Measurements from ENCODE around the gene TCERG1.

The TCERG1 gene

DNA sequence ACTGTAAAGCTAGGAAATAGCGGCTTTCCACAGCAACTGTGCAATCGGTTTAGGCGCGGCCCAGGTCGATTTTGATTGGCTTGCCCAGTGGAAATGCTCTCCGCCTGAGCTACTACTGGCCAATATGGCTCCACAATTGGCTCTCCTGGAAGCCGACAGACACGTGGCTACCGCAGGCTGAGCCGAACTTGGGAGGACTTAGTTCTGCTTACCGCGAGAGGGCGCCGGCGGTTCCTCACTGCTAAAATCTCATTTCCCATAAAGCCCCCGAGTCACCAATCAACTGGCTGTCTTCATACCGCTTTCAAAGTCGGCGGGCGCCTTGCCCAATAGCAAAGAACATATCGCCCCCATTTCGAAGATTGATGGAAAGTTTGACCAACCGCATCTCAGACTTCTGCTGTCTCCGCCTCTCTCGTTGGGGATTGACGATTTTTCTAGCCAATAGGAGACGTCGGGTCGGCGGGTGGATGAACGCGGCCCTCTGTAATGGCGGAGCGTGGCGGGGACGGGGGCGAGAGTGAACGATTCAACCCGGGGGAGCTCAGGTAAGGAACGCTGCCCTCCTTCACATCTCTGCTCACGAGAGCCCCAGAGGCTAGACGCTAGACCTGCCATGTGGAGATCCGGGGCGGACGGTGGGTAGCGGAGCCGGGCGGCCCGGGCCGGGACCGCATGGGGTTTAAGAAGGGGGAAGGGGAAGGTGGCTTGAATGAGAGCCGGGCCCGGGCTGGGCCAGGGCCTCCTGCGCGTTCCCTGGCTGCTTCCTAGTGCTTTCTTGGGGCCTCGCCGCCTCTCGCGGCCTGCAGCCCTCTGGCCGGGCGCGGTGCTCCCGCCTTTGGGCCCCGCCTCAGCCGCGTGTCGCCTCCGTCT, at the start of gene TCERG1:
Gene TCERG1, plus strand, starts transcription at position 473 of the 873 bp plus-strand sequence. Its CDS starts 17 bp downstream, at position 490.
- peak; percentile 97 for DNase-seq

DNA sequence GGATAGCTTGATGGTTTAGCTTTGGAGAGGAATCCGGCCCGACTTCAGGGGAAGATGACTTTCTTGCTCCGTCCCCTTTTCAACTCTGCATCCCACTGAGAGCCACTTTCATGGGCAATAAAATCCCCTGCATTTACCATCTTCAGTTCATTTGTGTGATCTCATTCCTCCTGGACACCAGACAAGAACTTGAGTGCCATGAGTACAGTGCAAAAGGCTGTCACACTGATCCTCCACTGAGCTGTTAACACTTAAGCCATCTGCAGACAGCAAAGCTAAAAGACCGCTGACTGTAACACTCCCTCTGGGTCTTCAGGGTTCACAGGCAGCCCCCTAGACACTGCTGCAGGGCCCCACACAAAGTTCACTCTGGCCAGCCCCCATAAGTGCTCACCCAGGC, 48.3 kb upstream of the TCERG1 start:
- no peak for DNase-seq

DNA sequence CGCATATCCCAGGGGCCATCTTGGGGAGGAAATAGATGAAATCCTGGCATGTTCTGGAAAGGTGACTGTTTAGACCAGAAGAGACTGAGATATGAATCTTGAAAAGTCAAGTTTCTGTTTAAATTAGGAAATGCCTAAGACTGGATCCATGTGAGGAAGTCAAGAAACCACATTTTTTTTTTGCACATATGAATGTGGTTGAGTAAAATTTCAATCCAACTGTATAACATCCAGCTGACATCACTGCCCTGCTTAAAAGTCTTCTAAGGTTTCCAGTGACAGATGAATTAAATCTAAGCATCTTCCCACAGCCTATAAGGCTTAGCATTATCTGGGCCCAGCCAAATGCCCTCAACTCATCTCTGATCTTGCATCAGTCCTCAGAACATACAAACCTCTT, 47.7 kb upstream of the TCERG1 start:
- DNase-seq = no peak

DNA sequence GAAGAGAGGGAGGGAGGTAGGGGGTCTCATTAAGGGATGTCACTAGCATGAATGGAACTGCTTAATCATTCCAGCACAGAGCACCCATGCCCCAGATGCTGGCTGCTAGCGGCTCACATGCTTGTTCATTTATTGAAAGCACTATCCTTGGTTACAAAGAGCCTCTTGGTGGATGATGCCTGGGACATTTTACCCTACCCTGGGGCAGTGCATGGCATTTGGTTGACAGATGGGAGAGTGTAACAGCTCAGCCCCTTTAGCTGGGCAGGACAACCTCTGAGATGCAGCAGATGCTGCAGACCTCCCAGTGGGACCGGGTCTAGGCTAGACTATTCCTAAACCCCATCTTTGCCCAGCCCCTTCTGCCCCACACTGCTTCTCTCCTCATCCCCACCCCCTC, 46.9 kb upstream of the TCERG1 start:
- no peak for DNase-seq

DNA sequence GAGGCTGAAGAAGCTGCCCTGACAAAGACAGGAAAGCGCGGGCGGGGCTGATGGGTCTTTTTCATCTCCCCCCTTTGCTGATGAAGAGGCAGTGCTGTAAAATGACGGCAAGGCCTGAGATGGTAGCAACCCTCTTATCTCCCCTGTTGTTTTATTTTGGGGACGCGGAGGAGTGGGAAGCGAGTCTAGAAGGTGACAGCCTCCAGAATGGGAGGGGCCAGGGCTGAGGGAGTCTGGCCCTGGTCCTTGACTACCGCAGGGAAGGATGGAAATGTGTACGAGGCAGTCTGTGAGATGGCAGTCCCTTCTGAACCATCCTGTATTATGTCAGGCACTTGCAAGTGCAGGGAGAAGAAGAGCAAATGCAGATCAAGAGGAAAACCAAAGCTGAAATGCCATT, 46.1 kb upstream of the TCERG1 start:
- DNase-seq = no peak

DNA sequence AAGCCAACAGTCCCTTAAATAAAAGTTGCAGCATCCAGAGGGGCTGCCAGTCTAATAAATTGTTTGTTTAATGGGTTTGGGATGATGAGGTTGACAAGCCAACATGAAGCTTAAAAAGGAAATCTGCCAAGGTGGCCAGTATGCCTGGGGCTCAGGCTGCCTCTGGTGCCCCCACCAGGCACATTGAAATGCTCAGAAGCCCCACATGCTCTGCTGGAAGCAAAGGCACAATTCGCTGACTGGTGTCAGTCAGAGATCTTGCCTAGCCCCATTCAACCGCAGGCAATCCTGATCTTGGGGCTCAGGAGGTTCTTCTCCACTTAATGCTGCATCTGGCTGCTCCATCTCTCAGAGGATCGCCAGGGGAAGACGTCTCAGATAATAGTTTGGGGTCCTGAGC, 44.2 kb upstream of the TCERG1 start:
- DNase-seq = no peak

DNA sequence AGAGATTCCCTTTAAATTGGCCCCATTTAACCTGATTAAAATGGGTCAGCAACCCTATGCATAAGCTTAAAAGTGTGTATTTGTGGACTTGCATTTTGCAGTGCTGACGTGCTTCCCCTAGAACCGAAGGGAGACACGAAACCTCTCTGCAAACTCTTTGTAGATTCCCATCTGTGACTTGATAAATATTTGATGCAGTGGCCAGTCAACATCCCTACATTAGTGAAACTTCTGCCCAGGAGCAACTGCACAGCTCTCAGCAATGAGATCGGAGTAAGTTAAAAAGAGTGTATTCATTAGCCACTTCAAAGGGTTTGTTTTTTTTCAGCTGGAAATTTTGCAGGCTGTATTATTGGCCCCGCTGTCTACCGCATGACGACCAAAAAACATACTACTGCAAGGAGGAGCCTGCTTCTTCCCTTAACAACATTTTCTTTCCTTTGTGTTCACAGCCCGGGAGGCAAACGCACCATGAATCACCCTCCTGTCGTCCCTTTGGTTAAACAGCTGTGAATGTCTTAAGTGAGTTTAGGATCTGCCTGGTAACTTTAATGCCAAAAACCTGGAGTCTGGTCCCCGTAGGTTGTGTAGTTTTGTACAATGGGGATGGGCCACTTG, 38.0 kb upstream of the TCERG1 start:
- no peak for DNase-seq

DNA sequence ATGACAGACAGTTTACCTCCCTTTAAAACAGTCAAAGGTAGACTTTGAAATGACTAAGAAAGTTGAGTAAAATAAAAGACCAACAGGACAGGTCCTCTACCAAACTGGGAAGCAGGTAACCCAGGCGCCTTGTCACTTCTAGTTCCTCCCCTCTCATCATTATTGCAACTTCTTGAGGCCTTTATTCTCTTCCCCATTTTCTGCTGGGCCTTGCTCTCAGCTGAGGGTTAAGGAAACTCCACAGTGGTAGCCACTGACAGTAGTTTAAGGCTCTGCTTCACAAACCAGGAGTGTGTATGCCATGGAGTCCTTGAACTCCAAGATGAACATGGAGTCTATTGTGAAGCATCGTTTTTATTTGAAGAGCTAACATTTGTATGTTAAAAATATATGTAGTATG, 36.9 kb upstream of the TCERG1 start:
- no peak for DNase-seq

DNA sequence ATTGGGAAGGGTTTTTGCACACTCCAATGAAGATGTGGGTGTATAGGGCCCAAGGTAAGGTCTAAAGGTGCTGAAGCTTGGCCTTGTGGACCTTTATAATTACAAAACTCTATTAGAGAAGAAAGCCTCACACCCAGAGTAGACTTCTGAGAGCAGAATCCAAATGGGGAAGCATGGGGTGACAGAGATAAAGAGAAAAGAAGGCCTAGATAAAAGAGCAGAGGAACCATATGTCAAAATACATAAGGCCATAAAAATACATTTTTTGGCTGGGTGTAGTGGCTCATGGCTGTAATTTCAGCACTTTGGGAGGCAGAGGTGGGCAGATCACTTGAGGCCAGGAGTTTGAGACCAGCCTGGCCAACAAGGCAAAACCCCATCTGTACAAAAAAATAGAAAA, 27.4 kb upstream of the TCERG1 start:
- no peak for DNase-seq

DNA sequence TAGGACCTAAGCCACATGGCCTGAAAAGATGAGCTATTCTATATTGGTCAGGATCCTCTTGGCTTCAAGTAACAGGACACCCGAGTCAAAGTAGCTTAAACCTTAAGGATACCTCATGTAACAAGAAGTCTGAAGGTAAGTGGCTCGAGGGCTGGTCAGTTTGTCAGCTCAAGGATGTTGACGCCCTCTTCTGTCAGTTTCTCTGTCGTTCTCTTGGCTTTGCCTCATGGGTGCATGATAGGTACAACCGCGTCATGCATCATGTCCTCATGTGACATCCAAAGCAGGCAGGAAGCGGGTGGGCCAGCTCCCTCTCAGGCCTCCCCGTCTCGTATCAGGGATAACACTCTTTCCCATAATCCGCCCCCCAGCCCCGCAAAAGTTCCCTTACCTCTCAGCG, 22.1 kb upstream of the TCERG1 start:
- DNase-seq = no peak

DNA sequence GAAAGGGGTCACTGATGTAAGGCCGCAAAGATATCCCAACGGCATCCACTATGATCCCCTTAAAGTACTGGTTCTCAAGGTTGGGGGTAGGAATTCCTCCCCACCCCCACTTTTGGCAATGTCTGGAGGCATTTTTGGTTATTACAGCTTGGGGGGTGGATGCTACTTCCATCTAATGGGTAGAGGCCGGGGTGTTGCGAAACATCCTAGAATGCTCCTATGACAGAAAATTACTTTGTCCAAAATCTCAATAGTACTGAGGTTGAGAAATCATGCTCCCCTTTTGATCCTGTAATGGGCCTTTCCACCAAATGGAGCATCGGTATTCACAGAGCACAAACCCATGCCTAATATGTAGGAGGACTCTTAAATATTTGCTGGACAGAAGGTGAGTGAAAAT, 20.8 kb upstream of the TCERG1 start:
- no peak for DNase-seq

DNA sequence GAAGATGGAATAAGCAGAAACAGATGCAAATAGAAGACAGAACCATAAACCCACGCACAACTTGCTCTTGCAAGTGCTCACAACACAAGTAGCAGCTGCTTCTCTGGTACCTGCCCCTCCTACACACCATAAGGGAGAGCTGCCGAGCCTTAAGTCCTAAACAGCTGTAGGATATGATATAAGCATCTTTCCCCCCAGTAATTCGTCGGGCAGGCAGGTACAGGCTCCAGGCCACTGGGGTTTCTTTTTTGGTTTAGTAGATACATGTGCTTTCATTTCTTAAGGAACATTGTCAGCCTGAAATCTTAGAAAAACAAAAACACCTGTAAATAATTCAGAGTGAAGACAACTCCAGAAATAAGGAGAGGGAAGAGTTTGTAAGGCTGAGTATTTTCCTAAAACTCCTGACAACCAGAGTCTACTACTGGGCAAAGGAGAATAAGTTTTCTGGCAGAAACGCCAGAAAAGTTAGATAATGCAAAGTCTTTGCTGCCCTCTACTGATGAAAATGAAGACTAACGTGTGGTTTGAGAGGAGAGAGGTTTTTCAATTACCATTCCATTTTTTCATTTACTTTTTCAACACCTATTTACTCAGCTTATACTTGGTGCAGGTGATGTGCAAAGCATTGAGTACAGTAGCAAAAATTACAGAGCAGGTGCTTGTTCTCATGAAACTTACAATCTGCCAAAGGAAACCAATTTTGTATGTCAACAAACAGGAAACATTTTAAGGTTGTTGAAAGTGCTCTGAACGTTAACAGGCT, 20.1 kb upstream of the TCERG1 start:
- DNase-seq = peak; percentile 51

DNA sequence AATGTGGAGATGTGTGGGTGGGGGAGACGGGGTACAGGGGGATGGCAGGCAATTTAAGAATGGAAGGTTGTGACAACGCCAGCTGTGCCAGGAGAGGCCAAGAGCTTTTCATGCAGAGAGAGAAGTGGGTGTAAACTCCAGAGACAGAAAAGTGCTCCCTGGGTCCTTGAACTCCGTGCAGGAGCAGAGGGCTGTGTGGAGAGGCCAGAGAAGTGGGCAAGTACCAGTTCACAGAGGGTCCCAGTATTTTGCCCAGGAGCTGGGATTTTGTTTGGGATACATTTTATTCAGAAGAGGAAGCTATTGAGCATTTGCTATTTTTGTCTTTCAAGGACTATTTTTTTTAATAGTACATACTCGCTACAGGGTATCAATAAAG, 19.5 kb upstream of the TCERG1 start:
- DNase-seq = no peak

DNA sequence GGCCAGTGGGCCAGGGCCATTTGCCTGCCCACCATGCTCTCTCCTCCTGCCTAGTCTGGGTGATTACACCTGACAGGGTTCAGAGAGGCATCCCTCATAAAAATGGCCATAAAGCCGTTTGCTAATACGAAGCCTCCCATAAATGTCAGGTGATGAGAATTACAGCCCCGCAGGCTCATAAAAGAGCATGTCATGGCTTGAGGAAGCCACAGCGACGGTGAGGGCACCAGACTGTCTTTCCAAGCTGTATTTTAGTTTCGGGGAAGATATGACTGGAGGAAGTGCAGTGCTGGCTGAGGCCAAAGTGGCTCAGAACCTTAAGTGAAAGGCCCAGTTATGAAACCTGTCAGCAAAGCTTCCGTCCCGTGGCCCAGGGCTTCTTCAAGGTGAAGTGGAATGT, 18.5 kb upstream of the TCERG1 start:
- no peak for DNase-seq

DNA sequence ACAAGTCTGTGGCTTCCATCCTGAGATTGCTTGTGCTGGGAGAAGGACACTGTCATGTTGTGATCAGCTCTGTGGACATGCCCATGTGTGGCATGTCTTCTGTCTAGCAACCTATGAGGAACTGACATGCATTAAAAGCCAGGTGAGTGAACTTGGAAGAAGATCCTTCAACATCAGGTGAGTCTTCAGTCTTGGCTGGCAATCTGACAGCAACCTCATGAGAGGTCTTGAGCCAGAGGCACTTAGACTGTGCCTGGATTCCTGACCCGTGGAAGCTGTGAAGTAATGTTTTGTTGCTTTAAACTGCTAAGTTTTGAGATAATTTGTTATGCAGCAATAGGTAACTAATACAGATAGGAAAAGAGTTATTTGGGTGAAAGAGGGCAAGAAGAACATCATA, 6.8 kb upstream of the TCERG1 start:
- no peak for DNase-seq

DNA sequence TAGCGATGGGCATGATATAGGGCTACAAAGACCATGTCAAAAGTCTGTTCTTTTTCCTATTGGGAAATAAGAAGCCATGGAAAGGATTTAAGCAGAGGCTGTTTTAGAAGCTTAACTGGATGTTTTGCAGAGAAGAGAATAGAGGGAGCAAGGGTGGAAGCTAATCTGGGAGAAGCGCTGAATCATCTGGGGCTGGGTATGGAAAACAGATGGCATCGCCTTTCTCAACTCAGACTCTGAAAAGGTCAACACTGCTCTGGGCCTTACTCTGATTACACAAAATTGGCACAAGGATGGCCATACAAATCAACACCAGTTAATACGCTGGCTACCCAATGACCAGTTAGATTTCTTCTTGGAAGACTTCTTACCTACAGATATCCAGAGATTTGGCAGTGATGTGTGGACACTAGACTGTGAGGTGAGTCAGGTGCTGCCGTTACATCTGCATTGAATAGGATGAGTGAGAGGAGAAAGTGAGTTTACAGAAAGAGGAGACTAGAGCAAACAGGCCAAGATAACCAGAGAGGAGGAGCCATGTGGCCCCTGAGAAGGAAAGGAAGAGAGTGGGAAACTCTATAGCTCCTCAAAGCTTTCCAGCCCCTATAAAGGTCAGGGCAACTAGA, 6.2 kb upstream of the TCERG1 start:
- DNase-seq = no peak

DNA sequence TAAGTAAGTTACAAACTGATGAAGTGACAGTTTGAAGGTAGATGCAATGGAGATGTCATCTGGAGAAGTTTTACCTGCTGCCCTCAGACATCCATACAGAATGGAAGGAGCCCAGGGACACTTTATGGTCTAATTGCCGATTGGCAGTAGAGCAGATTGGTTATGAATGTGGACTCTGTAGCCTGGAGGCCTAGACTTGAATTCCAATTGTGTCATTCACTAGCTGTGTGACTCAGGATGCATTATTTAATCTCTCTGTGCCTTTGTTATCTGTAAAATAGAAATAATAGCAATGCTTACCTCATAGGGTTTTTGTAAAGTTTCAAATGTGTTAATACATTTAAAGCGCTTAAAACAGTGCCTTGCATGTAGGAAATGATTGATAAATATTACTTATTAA, 5.2 kb upstream of the TCERG1 start:
- DNase-seq = no peak

DNA sequence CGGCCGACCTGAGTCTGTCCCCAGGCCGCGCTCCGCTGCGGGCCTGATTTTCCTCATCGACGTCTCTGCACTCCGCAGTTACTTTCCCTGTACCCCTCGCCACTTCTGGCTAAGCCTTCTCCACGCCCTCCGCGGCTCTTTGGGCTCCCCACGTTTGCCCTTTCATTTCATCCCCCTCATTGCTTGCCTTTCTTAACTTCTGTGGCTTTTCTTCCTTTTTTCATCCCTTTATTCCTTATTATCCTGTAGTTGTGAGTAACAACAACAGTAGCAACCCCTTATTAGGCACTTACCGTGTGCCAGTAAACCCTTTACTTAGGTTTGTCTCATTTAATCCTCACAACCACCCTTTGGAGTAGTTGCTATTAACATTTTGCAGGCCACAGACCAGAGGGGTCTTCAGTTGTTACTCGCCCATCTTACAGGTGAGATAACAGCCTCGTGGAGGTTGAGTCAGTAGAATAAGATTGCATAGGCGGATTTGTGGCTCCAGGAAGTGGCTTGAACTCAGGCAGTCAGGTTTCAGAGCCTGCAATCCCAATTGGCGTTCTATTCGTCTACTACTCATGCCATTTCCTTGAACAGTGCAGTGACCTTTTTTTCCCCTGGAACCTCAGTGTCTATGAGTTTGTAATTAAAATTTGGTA, 724 bp downstream of the TCERG1 start:
- DNase-seq = no peak

DNA sequence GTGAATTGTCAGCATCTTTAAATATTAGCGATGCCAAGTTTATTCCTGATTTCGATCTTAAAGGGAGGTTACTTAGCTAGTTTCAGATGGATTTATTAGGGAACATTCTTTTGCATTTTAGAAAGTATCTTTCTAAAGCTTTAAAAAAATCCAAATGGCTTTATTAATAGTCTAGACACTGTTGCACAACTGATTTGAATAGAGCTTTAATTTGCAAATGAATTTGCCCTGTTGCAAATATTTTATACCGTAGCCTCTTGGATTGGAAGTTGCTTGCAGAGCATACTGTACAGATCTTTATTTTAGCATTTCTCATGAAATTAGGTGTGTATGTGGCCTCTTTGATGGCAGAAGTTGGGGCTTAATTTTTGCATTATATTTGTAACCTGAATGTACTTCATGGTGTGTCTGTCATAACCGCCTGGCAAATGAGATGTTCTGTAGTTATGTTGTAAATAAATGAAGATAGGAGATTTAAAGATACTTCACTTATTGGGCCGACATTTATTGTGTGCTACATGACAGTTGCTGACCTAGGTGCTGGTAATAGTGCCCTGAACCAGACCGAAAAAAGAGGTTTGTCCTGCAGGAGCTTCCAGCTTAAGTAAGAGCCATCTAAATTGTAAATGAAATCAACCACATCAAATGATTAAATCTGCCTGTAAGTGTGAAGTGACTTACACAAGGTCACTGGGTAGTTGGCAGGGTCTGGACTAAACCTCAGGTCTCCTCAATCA, 1.8 kb downstream of the TCERG1 start:
- no peak for DNase-seq

DNA sequence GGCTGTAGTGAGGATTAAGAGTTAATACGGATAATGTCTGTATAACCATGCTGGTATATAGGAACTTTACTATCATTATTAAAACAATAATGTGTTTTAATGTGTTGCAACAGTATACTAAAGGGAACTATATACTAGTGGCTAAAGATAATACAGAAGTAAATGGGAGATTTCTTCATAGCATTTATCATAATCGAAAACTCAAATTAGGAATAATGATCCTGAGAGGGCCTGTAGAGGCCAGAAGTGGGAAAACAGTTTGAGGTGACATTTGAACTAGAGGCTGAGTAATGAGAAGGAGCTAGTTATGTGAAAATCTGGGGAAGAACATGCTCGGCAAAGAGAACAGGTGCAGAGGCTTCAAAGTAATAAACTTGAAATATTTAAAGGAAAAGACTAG, 2.9 kb downstream of the TCERG1 start:
- no peak for DNase-seq

DNA sequence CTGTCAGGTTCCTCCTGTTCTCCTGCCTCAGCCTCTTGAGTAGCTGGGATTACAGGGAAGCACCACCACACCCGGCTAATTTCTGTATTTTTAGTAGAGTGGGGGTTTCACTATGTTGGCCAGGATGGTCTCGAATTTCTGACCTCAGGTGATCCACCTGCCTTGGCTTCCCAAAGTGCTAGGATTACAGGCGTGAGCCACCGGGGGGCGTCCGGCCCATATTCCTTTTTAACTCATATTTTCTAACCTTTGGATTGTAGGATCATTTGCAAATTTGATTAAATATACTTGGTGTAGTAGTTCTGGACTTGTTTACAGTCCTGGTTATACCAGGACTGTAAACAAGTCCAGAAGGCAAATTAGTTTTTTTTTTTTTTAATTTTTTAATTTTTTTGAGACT, 4.3 kb downstream of the TCERG1 start:
- DNase-seq = no peak

DNA sequence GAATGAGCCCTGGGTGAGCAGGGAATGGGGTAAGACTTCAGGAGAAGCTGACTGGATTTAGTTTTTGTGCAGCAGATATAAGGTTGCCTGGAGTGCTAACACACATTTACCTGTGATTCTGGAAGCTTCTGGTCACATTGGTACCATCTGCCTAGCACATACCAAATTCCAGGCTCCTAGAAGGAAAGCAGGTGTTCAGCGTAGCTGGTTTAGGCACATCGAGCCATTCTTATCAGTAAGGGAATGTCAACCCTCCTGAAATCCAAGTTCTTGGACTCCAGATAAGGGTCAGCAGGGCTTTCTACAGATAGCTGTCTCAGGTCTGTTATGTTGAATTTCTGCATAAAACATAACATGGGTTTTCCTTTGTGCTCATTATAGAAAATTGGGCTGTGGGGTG, 10.3 kb downstream of the TCERG1 start:
- no peak for DNase-seq
